H1 (cell line): ENCODE results near the gene ZNF155. TPM values are rescaled to one million over a fixed set of nuclear protein-coding genes. Genes with fewer than 3 reads are reported as not detected.

Experiments
- ATF3 ChIP-seq: IDR thresholded peaks from 2 replicates; pipeline ENCODE4 v1.6.1; 2011; ENCODE audit warnings: low read depth, mild to moderate bottlenecking, low read length; ENCODE audit not compliant: insufficient read depth
- BRCA1 ChIP-seq: IDR thresholded peaks from 2 replicates; pipeline ENCODE4 v1.6.1; 2012; ENCODE audit warnings: low read depth, low read length, improper control_type of control experiment
- CBX5 ChIP-seq: fragments of 300-800, 300-1000 bp; sonication (generic); IDR thresholded peaks from 2 replicates; pipeline ENCODE4 v1.7.1; 2016; ENCODE audit warnings: antibody characterized with exemption, low read length, low read depth
- CHD2 ChIP-seq: IDR thresholded peaks from 2 replicates; pipeline ENCODE4 v1.6.1; 2012; ENCODE audit warnings: low read length, improper control_type of control experiment
- EGR1 ChIP-seq: IDR thresholded peaks from 2 replicates; pipeline ENCODE4 v1.6.1; 2011; ENCODE audit warnings: low read depth, low read length, borderline replicate concordance
- EZH2 ChIP-seq: fragments of 200-600 bp; sonication (generic); IDR thresholded peaks from 2 replicates; pipeline ENCODE4 v1.7.1; 2012; ENCODE audit warnings: low read depth, mild to moderate bottlenecking, moderate library complexity, low read length, inconsistent platforms; ENCODE audit not compliant: severe bottlenecking
- GABPA ChIP-seq: IDR thresholded peaks from 2 replicates; pipeline ENCODE4 v1.6.1; 2011; ENCODE audit warnings: mild to moderate bottlenecking, low read length, moderate library complexity, borderline replicate concordance; ENCODE audit not compliant: insufficient read depth
- GTF2F1 ChIP-seq: IDR thresholded peaks from 2 replicates; pipeline ENCODE4 v1.6.1; 2012; ENCODE audit warnings: low read depth, low read length, improper control_type of control experiment, borderline replicate concordance
- JUND ChIP-seq: IDR thresholded peaks from 2 replicates; pipeline ENCODE4 v1.6.1; 2011; ENCODE audit warnings: mild to moderate bottlenecking, improper control_type of control experiment, low read length
- KDM1A ChIP-seq: fragments of 200-600, 300-600 bp; sonication (generic); IDR thresholded peaks from 2 replicates; pipeline ENCODE4 v1.7.1; 2016; ENCODE audit warnings: mild to moderate bottlenecking, low read length, borderline replicate concordance
- MAFK ChIP-seq: IDR thresholded peaks from 2 replicates; pipeline ENCODE4 v1.6.1; 2012; ENCODE audit warnings: low read depth, mild to moderate bottlenecking, improper control_type of control experiment, low read length
- MAX ChIP-seq: IDR thresholded peaks from 2 replicates; pipeline ENCODE4 v1.6.1; 2012; ENCODE audit warnings: inconsistent platforms
- NANOG ChIP-seq: IDR thresholded peaks from 2 replicates; pipeline ENCODE4 v1.6.1; 2011; ENCODE audit warnings: low read length, low read depth, mild to moderate bottlenecking, inconsistent platforms; ENCODE audit not compliant: insufficient read depth, poor library complexity, severe bottlenecking
- PHF8 ChIP-seq: fragments of 200-600 bp; sonication (generic); conservative IDR thresholded peaks from 2 replicates; pipeline ENCODE4 v1.7.1; 2012; ENCODE audit warnings: low read depth, mild to moderate bottlenecking, inconsistent platforms, low read length, moderate library complexity
- POLR2AphosphoS5 ChIP-seq: IDR thresholded peaks from 2 replicates; pipeline ENCODE4 v1.6.1; 2011; ENCODE audit warnings: low read depth, low read length
- POU5F1 ChIP-seq: IDR thresholded peaks from 2 replicates; pipeline ENCODE4 v1.6.1; 2011; ENCODE audit warnings: low read depth, mild to moderate bottlenecking, low read length, moderate library complexity
- RAD21 ChIP-seq, 2 experiments: IDR thresholded peaks in 1 of 2; conservative IDR thresholded peaks in 1 of 2; 2 replicates each; pipeline ENCODE4 v1.6.1; 2011; ENCODE audit warnings: low read depth in 2 of 2, low read length in 2 of 2, improper control_type of control experiment in 1 of 2, inconsistent platforms in 1 of 2, mild to moderate bottlenecking in 1 of 2, moderate library complexity in 1 of 2
- RFX5 ChIP-seq: IDR thresholded peaks from 2 replicates; pipeline ENCODE4 v1.6.1; 2011; ENCODE audit warnings: low read depth, low read length, improper control_type of control experiment, borderline replicate concordance
- SRF ChIP-seq: IDR thresholded peaks from 2 replicates; pipeline ENCODE4 v1.6.1; 2011; ENCODE audit warnings: mild to moderate bottlenecking, low read depth, low read length, moderate library complexity
- TBP ChIP-seq: IDR thresholded peaks from 2 replicates; pipeline ENCODE4 v1.6.1; 2011; ENCODE audit warnings: low read depth, low read length, improper control_type of control experiment
- TEAD4 ChIP-seq: IDR thresholded peaks from 2 replicates; pipeline ENCODE4 v1.6.1; 2012; ENCODE audit warnings: low read depth, low read length, inconsistent platforms, mixed read lengths
- USF2 ChIP-seq: IDR thresholded peaks from 2 replicates; pipeline ENCODE4 v1.6.1; 2011; ENCODE audit warnings: low read length, improper control_type of control experiment
- ZNF274 ChIP-seq: IDR thresholded peaks from 2 replicates; pipeline ENCODE4 v1.7.0; 2012; ENCODE audit warnings: low read length, borderline replicate concordance; ENCODE audit errors: extremely low read depth
- polyA plus RNA-seq, 7 experiments: library from polyadenylated mRNA; depleted of rRNA in 3 of 7; stranded (reverse) in 5 of 7; unstranded in 2 of 7; fragments of >200 nt in 5 of 7; fragments of 200-250 nt in 2 of 7; gene quantifications; 1 replicate in 5 of 7; 2 replicates in 1 of 7; 4 replicates in 1 of 7; pipeline versions ENCODE4 v1.2.1 to v1.2.3, GENCODE V29; 2011 to 2013; ENCODE audit warnings: missing spikeins in 2 of 7, mixed read lengths in 2 of 7
- total RNA-seq: library from RNA; stranded (reverse); fragmentation: NEBNext Ultra II Directional; extraction: Animal tissue kit (Norgen Biotek cat#: 25700); gene quantifications from 2 replicates; pipeline ENCODE4 v1.2.1, GENCODE V29; 2021

Gene ZNF155
- total and polyA plus RNA-seq, 2 of the 8 experiments (the other 6 are each of a cell fraction or from before 2014, with no cell fraction given), result 3.1 to 9.0 TPM

- TF ChIP-seq PHF8, result peak; percentile 67; the same call in 1 of the 2 replicates
- no peak for TF ChIP-seq MAFK
- no peak for TF ChIP-seq POU5F1
- TF ChIP-seq TBP, result no peak; the same call in 1 of the 2 replicates
- no peak for TF ChIP-seq POLR2AphosphoS5
- peak; percentile 77 for TF ChIP-seq GABPA
- TF ChIP-seq KDM1A, result no peak
- no peak for TF ChIP-seq SRF
- TF ChIP-seq GTF2F1, result no peak
- TF ChIP-seq TEAD4, result no peak
- no peak for TF ChIP-seq ZNF274
- no peak for TF ChIP-seq EZH2
- TF ChIP-seq BRCA1, result no peak
- no peak for TF ChIP-seq CBX5
- TF ChIP-seq RFX5, result no peak
- TF ChIP-seq MAX, result 0 out of 2 replicates have a peak, but pooled peaks have one; percentile 15
- no peak for TF ChIP-seq ATF3
- TF ChIP-seq NANOG, result no peak
- no peak for TF ChIP-seq USF2
- TF ChIP-seq RAD21 (IDR thresholded peaks at IDR 0.05 in 1 of 2, conservative IDR thresholded peaks at IDR 0.05 in 1 of 2; ENCODE audit: low read depth in 2 of 2, low read length in 2 of 2), result no peak; a peak in 1 of 4 replicates
- no peak for TF ChIP-seq JUND
- TF ChIP-seq CHD2, result no peak
- TF ChIP-seq EGR1, result no peak
Observed at GRCh38 chr19:44025217-44025936, 41.4 kb downstream of the ZNF155 start, which contains the start of gene ZNF222 (continued).
